Measurements from ENCODE around the gene MYBPC1. TPM values are rescaled to one million over a fixed set of nuclear protein-coding genes. Genes with fewer than 3 reads are reported as not detected.
"Not testable (repeated sequence)": the region's sequence is repeated elsewhere in the genome, so short reads cannot be mapped to it uniquely, and the experiment has no call there.

Gene MYBPC1
- total RNA-seq, 1 experiment from 2014 or later, result 0.49 TPM

- DNase-seq (ENCODE audit: low spot score), result no peak
- Histone ChIP-seq H3K27ac (ENCODE audit: low read depth, low read length, poor library complexity, severe bottlenecking) (no peak overlapping the region), H3K4me1 (ENCODE audit: insufficient read depth, low read length, poor library complexity, severe bottlenecking) (no peaks in the 10 kb centered on the region), H3K27me3 (replicated peaks; ENCODE audit: insufficient read depth, low read depth, low read length, poor library complexity) (no peaks in the 10 kb centered on the region), H3K4me3 (ENCODE audit: low read depth, low read length, poor library complexity, severe bottlenecking) (no peak overlapping the region), H3K36me3 (ENCODE audit: insufficient read depth, low read length, poor library complexity, severe bottlenecking) (no peaks in the 10 kb centered on the region), H3K9me3 (ENCODE audit: low read depth, low read length, poor library complexity, severe bottlenecking) (no peaks in the 10 kb centered on the region)
- CTCF ChIA-PET, result no interaction called here
- no peak for TF ChIP-seq EZH2 (IDR thresholded peaks at IDR 0.05; ENCODE audit: borderline replicate concordance, low read depth, low read length, poor library complexity, severe bottlenecking)
- TF ChIP-seq CTCF (conservative IDR thresholded peaks at IDR 0.05; ENCODE audit: low read depth, low read length), result no peak
- POLR2A ChIA-PET (ENCODE audit: low non-redundant PET), result no interaction called here
- BruUV-seq (replicated peaks), result no TSS peak
- intact Hi-C loops (cut with micrococcal nuclease; ENCODE audit: unreplicated experiment), result no loop called here
Observed at GRCh38 chr12:101678081-101678480, 83.3 kb downstream of the MYBPC1 start.

GRCh38 chr12:101680240-101680639 is 85.5 kb downstream of the MYBPC1 start:
- TF ChIP-seq CTCF (conservative IDR thresholded peaks at IDR 0.05; ENCODE audit: low read depth, low read length) (no peak), EZH2 (IDR thresholded peaks at IDR 0.05; ENCODE audit: borderline replicate concordance, low read depth, low read length, poor library complexity, severe bottlenecking) (no peak)
- Histone ChIP-seq H3K4me1 (ENCODE audit: insufficient read depth, low read length, poor library complexity, severe bottlenecking) (peaks cover 2% of the 10 kb centered on the region), H3K9me3 (ENCODE audit: low read depth, low read length, poor library complexity, severe bottlenecking) (no peaks in the 10 kb centered on the region), H3K27me3 (replicated peaks; ENCODE audit: insufficient read depth, low read depth, low read length, poor library complexity) (no peaks in the 10 kb centered on the region), H3K27ac (ENCODE audit: low read depth, low read length, poor library complexity, severe bottlenecking) (no peak overlapping the region), H3K36me3 (ENCODE audit: insufficient read depth, low read length, poor library complexity, severe bottlenecking) (no peaks in the 10 kb centered on the region), H3K4me3 (ENCODE audit: low read depth, low read length, poor library complexity, severe bottlenecking) (no peak overlapping the region)
- DNase-seq (ENCODE audit: low spot score), result no peak
- BruUV-seq (replicated peaks), result no TSS peak
- ChIA-PET CTCF (no interaction called here), POLR2A (ENCODE audit: low non-redundant PET) (no interaction called here)
- intact Hi-C loops (cut with micrococcal nuclease; ENCODE audit: unreplicated experiment), result no loop called here

- Histone ChIP-seq H3K4me1 (ENCODE audit: insufficient read depth, low read length, poor library complexity, severe bottlenecking) (peaks cover 6% of the 10 kb centered on the region), H3K4me3 (ENCODE audit: low read depth, low read length, poor library complexity, severe bottlenecking) (no peak overlapping the region), H3K27me3 (replicated peaks; ENCODE audit: insufficient read depth, low read depth, low read length, poor library complexity) (no peaks in the 10 kb centered on the region), H3K36me3 (ENCODE audit: insufficient read depth, low read length, poor library complexity, severe bottlenecking) (no peaks in the 10 kb centered on the region), H3K9me3 (ENCODE audit: low read depth, low read length, poor library complexity, severe bottlenecking) (no peaks in the 10 kb centered on the region), H3K27ac (ENCODE audit: low read depth, low read length, poor library complexity, severe bottlenecking) (no peak overlapping the region)
- TF ChIP-seq CTCF (conservative IDR thresholded peaks at IDR 0.05; ENCODE audit: low read depth, low read length) (no peak), EZH2 (IDR thresholded peaks at IDR 0.05; ENCODE audit: borderline replicate concordance, low read depth, low read length, poor library complexity, severe bottlenecking) (no peak)
- POLR2A ChIA-PET (ENCODE audit: low non-redundant PET), result no interaction called here
- intact Hi-C loops (cut with micrococcal nuclease; ENCODE audit: unreplicated experiment), result no loop called here
- CTCF ChIA-PET, result no interaction called here
- no peak for DNase-seq (ENCODE audit: low spot score)
- no TSS peak for BruUV-seq (replicated peaks)
Observed at GRCh38 chr12:101680647-101681046, 85.9 kb downstream of the MYBPC1 start.

GRCh38 chr12:101681627-101682026 is 86.9 kb downstream of the MYBPC1 start:
- DNase-seq (ENCODE audit: low spot score); H3K36me3 ChIP-seq (ENCODE audit: insufficient read depth, low read length, poor library complexity, severe bottlenecking); intact Hi-C loops (cut with micrococcal nuclease; ENCODE audit: unreplicated experiment); CTCF ChIA-PET; H3K9me3 ChIP-seq (ENCODE audit: low read depth, low read length, poor library complexity, severe bottlenecking); H3K4me3 ChIP-seq (ENCODE audit: low read depth, low read length, poor library complexity, severe bottlenecking); H3K27me3 ChIP-seq (replicated peaks; ENCODE audit: insufficient read depth, low read depth, low read length, poor library complexity); H3K27ac ChIP-seq (ENCODE audit: low read depth, low read length, poor library complexity, severe bottlenecking); POLR2A ChIA-PET (ENCODE audit: low non-redundant PET); H3K4me1 ChIP-seq (ENCODE audit: insufficient read depth, low read length, poor library complexity, severe bottlenecking); BruUV-seq (replicated peaks): not testable (repeated sequence)
